ENCODE results near the gene CPXM1.

DNA sequence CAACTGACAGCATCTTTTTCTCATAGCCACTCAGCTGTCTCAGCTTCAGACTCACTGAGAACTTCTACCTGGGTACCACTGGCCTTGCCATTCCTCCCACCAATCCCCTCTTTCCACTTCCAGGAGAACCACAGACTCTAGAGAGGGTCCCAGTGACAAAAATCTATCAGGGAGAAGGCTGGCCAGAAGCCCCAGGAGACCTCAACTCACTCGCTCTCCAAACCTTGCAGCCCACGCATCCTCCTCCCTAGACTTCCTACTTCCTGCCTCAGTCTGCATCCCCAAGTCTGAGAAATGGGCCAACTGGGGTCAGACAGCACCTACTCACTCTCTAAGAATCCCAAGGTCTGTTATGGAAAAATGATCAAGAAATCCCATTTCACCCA is 16.9 kb upstream of the CPXM1 start:
- TF ChIP-seq EZH2 (IDR thresholded peaks at IDR 0.05; ENCODE audit: insufficient read depth, poor library complexity, severe bottlenecking) (no peak), EZH2phosphoT487 (IDR thresholded peaks at IDR 0.05; ENCODE audit: insufficient read depth, low read depth) (no peak)
